ENCODE data around the gene C6orf163.

- TF ChIP-seq, protein P1, sequence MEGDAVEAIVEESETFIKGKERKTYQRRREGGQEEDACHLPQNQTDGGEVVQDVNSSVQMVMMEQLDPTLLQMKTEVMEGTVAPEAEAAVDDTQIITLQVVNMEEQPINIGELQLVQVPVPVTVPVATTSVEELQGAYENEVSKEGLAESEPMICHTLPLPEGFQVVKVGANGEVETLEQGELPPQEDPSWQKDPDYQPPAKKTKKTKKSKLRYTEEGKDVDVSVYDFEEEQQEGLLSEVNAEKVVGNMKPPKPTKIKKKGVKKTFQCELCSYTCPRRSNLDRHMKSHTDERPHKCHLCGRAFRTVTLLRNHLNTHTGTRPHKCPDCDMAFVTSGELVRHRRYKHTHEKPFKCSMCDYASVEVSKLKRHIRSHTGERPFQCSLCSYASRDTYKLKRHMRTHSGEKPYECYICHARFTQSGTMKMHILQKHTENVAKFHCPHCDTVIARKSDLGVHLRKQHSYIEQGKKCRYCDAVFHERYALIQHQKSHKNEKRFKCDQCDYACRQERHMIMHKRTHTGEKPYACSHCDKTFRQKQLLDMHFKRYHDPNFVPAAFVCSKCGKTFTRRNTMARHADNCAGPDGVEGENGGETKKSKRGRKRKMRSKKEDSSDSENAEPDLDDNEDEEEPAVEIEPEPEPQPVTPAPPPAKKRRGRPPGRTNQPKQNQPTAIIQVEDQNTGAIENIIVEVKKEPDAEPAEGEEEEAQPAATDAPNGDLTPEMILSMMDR (IDR thresholded peaks at IDR 0.05) = no peak
- TF ChIP-seq POLR2A (IDR thresholded peaks at IDR 0.05) (no peak), EP300 (IDR thresholded peaks at IDR 0.05) (no peak), POLR2AphosphoS5 (IDR thresholded peaks at IDR 0.05) (no peak)
These were observed 2.1 kb downstream of the C6orf163 start for GRCh38 chr6:87346700-87347099.
